Measurements from ENCODE around the gene VPS39.

VPS39 gene

DNA sequence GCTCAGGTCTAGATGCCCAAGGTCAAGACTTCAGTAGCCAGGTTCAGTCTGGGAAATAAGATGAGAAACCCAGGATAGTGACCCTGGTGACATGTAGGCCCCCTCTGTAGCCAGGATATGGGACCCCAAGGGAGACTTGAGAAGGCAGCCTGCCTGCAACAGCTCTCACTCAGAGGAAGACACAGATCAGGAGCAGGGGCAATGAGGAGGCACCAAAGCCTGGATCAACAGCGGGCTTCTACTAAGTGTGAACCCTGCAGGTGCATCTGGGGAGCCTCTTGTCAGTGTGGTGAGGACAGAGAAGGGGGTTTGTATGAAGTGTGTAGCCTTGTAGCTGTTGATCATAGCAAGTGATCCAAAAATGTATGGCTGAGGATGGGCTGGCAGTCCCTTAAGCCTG, 77.1 kb downstream of the VPS39 start:
- DNase-seq (ENCODE audit: low read depth in 1 of 2, low spot score in 1 of 2): no peak
- TF ChIP-seq, protein P1, sequence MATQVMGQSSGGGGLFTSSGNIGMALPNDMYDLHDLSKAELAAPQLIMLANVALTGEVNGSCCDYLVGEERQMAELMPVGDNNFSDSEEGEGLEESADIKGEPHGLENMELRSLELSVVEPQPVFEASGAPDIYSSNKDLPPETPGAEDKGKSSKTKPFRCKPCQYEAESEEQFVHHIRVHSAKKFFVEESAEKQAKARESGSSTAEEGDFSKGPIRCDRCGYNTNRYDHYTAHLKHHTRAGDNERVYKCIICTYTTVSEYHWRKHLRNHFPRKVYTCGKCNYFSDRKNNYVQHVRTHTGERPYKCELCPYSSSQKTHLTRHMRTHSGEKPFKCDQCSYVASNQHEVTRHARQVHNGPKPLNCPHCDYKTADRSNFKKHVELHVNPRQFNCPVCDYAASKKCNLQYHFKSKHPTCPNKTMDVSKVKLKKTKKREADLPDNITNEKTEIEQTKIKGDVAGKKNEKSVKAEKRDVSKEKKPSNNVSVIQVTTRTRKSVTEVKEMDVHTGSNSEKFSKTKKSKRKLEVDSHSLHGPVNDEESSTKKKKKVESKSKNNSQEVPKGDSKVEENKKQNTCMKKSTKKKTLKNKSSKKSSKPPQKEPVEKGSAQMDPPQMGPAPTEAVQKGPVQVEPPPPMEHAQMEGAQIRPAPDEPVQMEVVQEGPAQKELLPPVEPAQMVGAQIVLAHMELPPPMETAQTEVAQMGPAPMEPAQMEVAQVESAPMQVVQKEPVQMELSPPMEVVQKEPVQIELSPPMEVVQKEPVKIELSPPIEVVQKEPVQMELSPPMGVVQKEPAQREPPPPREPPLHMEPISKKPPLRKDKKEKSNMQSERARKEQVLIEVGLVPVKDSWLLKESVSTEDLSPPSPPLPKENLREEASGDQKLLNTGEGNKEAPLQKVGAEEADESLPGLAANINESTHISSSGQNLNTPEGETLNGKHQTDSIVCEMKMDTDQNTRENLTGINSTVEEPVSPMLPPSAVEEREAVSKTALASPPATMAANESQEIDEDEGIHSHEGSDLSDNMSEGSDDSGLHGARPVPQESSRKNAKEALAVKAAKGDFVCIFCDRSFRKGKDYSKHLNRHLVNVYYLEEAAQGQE (IDR thresholded peaks at IDR 0.05; ENCODE audit: insufficient replicate concordance, low read depth): no peak
- TF ChIP-seq SPI1 (IDR thresholded peaks at IDR 0.05; ENCODE audit: borderline replicate concordance, low read depth) (no peak), POLR2AphosphoS5 (IDR thresholded peaks at IDR 0.05; ENCODE audit: low read depth) (no peak), GABPA (IDR thresholded peaks at IDR 0.05; ENCODE audit: low read depth) (no peak)
- TF ChIP-seq, protein P2, sequence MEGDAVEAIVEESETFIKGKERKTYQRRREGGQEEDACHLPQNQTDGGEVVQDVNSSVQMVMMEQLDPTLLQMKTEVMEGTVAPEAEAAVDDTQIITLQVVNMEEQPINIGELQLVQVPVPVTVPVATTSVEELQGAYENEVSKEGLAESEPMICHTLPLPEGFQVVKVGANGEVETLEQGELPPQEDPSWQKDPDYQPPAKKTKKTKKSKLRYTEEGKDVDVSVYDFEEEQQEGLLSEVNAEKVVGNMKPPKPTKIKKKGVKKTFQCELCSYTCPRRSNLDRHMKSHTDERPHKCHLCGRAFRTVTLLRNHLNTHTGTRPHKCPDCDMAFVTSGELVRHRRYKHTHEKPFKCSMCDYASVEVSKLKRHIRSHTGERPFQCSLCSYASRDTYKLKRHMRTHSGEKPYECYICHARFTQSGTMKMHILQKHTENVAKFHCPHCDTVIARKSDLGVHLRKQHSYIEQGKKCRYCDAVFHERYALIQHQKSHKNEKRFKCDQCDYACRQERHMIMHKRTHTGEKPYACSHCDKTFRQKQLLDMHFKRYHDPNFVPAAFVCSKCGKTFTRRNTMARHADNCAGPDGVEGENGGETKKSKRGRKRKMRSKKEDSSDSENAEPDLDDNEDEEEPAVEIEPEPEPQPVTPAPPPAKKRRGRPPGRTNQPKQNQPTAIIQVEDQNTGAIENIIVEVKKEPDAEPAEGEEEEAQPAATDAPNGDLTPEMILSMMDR (IDR thresholded peaks at IDR 0.05; ENCODE audit: insufficient read depth, low read length): no peak
- Histone ChIP-seq H3K4me3 (replicated peaks; ENCODE audit: insufficient read depth, low read length) (no peak overlapping the region), H3K27ac (replicated peaks) (no peak overlapping the region), H3K27me3 (ENCODE audit: insufficient read depth, poor library complexity, severe bottlenecking) (no peaks in the 10 kb centered on the region)

DNA sequence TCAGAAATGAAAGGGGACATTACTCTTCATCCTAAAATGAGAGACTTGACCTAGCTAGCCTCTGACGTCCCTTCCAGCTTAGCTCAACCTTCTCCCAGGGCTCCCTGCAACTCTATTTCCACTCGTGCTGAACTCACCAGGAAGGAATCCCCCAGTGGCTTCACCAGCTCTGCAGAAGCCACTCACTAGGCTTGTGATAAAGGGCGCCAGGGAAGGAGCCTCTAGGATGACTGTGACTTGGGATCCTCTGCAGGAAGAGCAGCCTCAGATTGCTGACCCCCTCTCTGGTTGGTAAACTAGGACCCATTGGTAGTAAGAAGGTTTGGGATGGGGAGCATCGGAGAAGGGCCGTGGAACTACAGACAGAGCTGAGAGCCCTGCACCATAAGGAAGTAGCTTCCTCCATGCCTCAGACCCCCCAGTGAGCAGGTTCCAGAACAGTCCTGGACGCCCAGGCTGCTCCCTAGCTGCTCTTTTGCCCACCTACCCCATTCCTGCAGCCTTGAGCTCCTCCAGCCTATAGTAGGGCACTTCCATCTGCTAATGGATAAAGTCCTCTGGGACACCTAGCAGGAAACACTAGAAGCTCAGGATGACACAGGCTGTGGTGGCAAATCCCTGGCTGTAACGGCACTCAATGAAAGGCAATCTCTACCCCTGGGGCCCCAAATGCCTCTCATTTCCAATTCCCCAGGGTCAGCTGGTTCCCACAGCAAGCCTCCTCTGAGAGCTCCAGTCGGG, 77.7 kb downstream of the VPS39 start:
- TF ChIP-seq GABPA (IDR thresholded peaks at IDR 0.05; ENCODE audit: low read depth) (no peak), SPI1 (IDR thresholded peaks at IDR 0.05; ENCODE audit: borderline replicate concordance, low read depth) (no peak), POLR2AphosphoS5 (IDR thresholded peaks at IDR 0.05; ENCODE audit: low read depth) (no peak)
- TF ChIP-seq, protein P2 (IDR thresholded peaks at IDR 0.05; ENCODE audit: insufficient read depth, low read length): no peak
- TF ChIP-seq, protein P1 (IDR thresholded peaks at IDR 0.05; ENCODE audit: insufficient replicate concordance, low read depth): no peak
- H3K27me3 ChIP-seq (ENCODE audit: insufficient read depth, poor library complexity, severe bottlenecking): no peaks in the 10 kb centered on the region
- no peak for DNase-seq (ENCODE audit: low read depth in 1 of 2, low spot score in 1 of 2)
- H3K27ac ChIP-seq (replicated peaks): no peak overlapping the region
- H3K4me3 ChIP-seq (replicated peaks; ENCODE audit: insufficient read depth, low read length): no peak overlapping the region

DNA sequence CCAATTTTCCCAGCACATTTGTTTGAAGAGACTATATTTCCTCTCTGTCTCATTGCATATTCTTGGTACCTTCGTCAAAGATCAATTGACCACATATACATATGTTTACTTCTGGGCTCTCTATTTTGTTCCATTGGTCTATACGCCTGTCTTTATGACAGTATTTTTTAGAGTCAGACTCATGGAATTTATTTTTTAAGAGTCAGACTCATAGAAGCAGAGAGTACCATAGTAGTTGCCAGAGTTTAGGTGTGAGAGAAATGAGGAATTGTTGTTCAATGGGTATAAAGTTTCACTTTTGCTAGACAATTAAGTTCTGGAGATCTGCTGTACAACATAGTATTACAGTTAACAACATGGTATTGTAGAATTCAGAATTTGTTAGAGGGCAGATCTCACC, 78.7 kb downstream of the VPS39 start:
- Histone ChIP-seq H3K27ac (replicated peaks) (no peak overlapping the region), H3K4me3 (replicated peaks; ENCODE audit: insufficient read depth, low read length) (no peak overlapping the region), H3K27me3 (ENCODE audit: insufficient read depth, poor library complexity, severe bottlenecking) (no peaks in the 10 kb centered on the region)
- no peak for DNase-seq (ENCODE audit: low read depth in 1 of 2, low spot score in 1 of 2)
- TF ChIP-seq GABPA (IDR thresholded peaks at IDR 0.05; ENCODE audit: low read depth) (no peak), POLR2AphosphoS5 (IDR thresholded peaks at IDR 0.05; ENCODE audit: low read depth) (no peak), SPI1 (IDR thresholded peaks at IDR 0.05; ENCODE audit: borderline replicate concordance, low read depth) (no peak)
- TF ChIP-seq, protein P2 (IDR thresholded peaks at IDR 0.05; ENCODE audit: insufficient read depth, low read length): no peak
- TF ChIP-seq, protein P1 (IDR thresholded peaks at IDR 0.05; ENCODE audit: insufficient replicate concordance, low read depth): no peak

All from HL-60 (cell line).